ENCODE measurements around the gene MAN1B1.
"Not testable (repeated sequence)": the region's sequence is repeated elsewhere in the genome, so short reads cannot be mapped to it uniquely, and the experiment has no call there.

Gene MAN1B1

DNA sequence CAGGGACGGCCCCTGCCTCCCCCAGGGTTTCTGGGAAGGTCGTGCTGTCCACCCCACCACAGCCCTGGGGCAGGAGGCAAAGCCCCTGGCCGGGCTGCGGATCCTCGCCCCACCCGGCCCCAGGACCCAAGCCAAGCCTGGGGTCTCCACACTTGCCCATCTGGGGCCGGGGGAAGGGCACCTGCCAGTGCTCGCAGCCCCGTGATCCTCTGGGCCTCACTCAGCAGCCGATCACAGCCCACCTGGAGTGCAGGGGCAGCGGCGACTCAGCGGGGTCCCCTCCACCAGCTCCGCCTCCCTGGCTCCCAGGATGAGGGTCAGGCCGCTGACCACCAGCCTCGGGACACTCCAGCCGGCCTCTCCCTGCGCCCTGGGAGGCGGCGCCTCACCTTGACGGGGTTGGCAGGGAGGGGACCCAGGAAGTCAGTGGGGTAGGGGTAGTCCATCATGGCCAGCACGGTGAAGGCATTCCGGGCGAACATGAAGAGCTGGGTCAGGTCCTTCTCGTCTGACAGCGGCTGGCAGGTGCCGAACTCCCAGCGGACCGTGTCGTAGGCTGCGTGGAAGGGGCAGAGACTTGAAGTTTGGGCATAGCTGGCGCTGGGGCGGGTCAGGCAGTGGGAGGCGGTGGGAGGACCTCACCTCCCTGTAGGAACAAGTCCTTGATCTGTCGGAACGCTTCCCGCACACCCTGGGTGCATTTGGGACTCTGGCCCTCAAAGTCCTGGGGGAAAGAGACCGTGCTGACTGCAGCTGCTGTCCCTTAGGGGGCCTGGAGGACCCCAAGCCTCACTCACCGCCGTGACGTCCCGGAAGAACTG lies 26.0 kb downstream of the MAN1B1 start:
- no peak for DNase-seq

DNA sequence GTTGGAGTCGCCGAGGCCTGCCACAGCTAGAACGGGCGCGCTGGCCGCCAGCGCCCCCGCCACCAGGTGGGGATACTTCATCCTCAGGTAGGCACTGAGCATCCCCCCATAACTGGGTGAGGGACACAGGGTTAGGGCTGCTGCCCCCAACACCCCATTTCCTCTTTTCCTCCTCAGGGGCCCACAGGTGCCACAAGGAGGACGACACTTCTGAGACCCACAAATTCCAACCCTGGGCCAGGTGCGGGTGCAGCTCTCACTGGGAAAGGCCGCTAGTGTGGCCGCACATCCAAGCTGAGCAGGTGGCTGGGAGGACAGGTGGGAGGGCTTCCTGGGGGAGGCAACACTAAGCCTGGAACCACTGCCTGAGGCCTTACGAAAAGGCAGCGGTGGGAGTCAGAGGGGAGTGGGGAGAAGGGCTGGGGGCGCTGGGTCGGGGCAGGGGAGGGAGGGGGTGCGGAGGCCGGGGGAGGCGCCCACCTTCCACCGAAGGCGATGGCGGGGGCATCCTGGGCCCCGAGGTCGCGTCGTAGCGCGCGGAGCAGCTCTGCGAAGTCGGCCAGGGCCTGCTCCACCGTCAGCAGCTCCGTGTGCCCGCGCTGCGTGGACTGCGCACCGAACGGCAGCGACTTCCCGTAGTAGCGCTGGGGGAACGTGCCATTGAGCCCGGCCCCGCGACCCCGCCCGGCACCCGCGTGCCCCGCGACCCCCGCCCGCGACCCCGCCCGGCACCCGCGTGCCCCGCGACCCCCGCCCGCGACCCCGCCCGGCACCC lies 26.8 kb downstream of the MAN1B1 start:
- peak; percentile 37 for DNase-seq

- no peak for DNase-seq
Measured at GRCh38 chr9:137114220-137114612, 27.4 kb downstream of the MAN1B1 start.

- DNase-seq: peak; percentile 83
Measured at GRCh38 chr9:137114613-137115393, 28.0 kb downstream of the MAN1B1 start, which contains the start of gene DPP7. TSS of gene DPP7 (minus strand) at chr9:137114733. CDS start at chr9:137114713, 20 bp downstream.

- DNase-seq: no peak
Measured at GRCh38 chr9:137115394-137116026, 28.7 kb downstream of the MAN1B1 start.

- DNase-seq: no peak
Measured at GRCh38 chr9:137116027-137116507, 29.3 kb downstream of the MAN1B1 start.

- DNase-seq: no peak
Measured at GRCh38 chr9:137116728-137117127, 29.9 kb downstream of the MAN1B1 start.

DNA sequence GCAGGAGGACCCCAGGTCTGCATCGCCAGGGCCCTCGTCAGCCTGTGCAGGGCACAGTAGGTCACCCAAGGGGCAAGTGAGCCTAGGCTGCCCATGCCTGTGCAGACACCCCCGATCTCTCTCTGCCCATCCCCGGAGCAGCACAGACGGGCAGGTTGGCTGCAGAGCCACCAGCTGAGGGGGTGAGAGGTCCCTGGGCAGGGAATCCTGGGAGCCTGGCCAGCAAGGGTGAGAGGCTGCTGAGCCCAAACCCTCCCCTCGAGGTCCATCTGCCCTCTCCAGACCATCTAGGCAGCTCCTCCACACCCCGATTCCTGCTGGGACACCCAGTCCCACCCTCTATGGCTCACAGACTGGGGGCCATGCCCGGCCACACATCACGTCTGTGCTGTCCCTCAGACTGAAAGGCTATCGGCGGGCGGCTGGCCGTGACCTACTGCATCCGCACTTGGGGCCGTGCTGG lies 30.5 kb downstream of the MAN1B1 start:
- no peak for DNase-seq

- not testable (repeated sequence) for DNase-seq
Measured at GRCh38 chr9:137118092-137118603, 31.4 kb downstream of the MAN1B1 start.

DNA sequence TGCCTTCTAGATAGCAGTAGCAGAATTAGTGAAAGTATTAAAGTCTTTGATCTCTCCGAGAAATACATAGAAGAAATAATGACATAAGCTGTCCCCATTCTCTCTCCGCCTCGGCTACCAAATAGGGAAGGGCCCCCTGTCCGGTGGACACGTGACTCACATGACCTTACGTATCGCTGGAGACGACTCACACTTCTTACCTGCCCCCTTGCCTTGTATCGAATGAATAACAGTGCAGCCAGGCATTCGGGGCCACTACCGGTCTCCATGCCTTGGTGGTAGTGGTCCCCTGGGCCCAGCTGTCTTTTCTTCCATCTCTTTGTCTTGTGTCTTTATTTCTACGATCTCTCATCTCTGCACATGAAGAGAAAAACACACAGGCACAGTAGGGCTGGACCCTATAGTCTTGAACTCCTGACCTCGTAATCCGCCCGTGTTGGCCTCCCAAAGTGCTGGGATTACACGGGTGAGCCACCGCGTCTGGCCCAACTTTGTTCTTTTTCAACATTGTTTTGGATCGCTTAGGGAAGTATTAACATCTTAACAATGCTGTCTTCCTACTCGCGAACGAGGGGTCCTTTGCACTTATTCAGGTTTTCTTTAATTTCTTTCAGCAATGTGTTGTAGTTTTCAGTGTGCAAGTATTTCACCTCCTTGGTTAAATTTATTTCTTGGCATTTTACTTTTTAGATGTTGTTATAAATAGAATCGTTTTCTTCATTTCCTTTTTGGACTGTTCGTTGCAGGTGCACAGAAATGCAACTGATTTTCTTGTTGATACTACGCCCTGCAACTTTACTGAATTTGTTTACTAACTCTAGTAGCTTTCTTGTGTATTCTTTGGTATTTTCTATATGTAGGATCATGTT lies 35.4 kb downstream of the MAN1B1 start:
- not testable (repeated sequence) for DNase-seq

DNA sequence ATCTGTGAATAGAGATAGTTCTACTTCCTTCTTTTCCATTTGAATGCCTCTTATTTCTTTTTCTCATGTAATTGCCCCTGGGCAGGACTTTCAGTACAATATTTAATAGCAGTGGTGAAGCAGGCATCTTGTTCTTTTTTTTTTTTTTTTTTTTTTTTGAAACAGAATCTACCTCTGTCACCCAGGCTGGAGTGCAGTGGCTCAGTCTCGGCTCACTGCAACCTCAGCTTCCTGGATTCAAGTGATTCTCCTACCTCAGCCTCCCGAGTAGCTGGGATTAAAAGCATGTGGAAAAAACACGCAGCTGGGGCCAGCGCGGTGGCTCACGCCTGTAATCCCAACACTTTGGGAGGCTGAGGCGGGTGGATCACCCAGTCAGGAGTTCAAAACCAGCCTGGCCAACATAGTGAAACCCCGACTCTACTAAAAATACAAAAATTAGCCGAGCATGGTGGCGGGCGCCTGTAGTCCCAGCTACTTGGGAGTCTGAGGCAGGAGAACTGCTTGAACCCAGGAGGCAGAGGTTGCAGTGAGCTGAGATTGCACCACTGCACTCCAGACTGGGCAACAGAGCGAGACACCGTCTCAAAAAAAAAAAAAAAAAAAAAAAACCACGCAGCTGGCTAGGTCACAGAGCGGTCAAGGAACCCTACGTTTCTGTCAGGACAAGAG lies 36.1 kb downstream of the MAN1B1 start:
- DNase-seq: not testable (repeated sequence)

DNA sequence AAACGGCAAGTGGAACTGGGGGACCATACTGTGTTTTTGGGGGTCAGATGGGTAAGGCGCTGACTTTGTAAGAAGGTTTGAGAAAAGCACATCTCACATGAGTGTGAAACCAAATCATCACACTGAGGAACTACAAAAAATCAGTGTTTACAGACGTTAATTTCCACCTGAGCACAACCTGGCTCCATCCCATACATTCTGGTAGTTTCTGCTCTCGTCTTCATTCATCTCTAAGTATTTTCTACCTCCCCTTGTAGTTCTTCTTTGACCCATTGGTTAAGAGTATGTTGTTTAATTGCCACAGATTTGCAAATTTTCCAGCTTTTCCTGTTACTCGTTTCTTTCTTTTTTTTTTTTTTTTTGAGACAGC lies 36.7 kb downstream of the MAN1B1 start:
- DNase-seq: no peak

- DNase-seq: not testable (repeated sequence)
Measured at GRCh38 chr9:137123952-137124462, 37.2 kb downstream of the MAN1B1 start.

DNA sequence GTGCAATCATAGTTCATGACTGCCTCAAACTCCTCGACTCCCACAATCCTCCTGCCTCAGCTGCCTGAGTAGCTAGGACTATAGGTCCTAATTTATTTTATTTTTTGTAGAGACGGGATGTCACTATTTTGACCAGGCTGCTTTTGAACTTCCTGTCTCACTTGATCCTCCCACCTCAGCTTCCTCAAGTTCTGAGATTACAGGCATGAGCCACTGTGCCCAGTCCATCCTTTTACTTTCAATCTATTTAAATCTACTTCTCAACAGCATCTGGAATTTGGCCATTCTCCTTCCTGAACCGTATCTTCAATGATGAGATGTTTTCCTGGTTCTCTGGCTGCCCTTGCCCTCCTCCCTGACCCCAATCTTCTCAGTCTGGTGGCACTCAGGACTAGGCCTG lies 40.0 kb downstream of the MAN1B1 start:
- DNase-seq: no peak

- peak; percentile 28 for DNase-seq
Measured at GRCh38 chr9:137127301-137128157, 40.7 kb downstream of the MAN1B1 start.

DNA sequence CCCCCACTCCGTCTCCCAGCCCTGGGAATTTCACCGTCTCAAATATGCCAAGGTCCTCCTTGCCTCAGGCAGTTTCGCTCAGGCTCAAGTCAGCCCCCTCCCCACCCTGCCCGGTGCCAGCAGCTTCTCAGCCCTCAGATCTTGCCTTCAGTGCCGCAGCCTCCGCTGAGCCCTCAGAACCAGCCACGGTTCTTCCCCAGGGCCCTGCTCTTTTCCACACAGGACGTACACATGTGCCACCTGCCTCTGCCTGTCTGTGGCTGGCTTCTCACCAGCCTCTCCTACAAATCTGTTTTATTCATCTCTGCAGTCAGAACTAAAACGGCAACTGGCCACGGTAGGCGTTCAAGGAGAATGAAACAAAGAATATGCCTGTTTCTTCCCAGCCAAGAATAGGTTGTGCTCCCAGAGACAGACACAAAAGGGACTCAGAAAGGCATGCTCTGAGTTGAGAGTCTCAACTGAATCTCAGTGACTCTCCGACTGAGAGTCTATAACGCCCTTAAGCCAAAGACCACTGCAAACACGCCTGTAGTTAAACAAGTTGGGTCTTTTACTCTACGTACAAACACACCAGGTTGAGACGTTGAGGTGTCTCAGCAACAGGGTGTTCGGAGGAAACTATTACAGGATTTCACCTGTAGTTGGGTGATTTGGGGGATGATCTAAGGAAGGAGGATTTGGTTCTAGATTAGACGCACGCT lies 41.5 kb downstream of the MAN1B1 start:
- DNase-seq: peak; percentile 39

- DNase-seq: peak; percentile 17
Measured at GRCh38 chr9:137128862-137129455, 42.2 kb downstream of the MAN1B1 start.
